Measurements from ENCODE around the gene DCAF5.

DNA sequence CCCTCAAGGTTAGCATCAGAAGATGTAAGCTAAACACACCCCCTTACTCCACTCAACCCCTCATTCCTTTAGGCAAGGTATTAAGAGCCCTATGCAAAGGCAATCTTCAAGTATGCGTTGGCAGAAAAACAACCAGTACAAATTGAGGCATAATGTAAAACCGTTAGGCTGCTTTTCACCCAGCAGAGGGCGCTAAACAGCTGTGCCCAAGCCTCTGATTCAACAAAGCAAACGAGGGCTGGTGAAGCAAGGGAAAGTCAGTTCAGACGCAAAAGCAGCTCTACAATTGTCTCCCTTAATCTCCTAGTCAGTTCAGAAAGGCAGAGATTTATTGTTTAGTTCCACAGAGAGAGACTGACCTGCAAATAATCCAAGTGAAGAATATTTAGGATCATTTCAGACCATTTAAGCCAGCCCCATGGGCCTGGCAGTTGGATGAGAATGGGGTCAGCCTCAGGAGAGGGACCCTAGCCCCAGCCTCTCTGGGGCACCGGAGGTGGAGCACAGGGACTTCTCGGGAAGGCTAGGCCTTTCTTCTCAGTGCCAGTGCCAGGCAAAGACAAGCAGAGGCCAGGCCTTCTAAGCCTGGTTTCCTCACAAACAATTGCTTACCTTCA is 23.5 kb downstream of the DCAF5 start:
- TF ChIP-seq POLR2AphosphoS5 (IDR thresholded peaks at IDR 0.05; ENCODE audit: borderline replicate concordance, low read depth, low read length) (no peak), EZH2 (IDR thresholded peaks at IDR 0.05) (no peak), FOXP2 (optimal IDR thresholded peaks at IDR 0.05; ENCODE audit: control extremely low read depth, extremely low read length, insufficient read depth) (no peak)

Measured in SK-N-MC (cell line).